DMS79 (cell line): ENCODE results near the gene KCNMA1.

Experiments used
- DNase-seq: peaks from one replicate; lab custom pipeline; 2025; lab: John Stamatoyannopoulos, UW

The KCNMA1 gene

DNA sequence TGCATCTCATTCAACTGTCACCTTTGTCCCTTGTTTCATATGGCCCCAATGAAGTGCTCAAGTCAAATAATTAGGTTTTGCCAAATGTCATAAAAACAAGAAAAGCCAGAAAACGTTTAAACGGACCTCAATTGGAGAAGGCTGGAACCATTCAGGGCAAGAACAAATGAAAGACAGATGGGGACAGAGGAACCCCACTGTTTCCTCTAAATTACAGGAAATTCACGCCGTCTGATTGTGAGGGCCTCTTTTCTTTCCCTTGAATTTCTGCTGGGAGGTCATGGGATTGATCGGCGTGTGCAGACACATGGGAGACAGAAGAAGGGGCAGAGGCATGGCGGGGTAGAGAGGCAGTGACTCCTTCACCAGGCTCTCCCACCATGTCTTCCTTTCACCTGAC lies 656.4 kb downstream of the KCNMA1 start:
- no peak for DNase-seq

DNA sequence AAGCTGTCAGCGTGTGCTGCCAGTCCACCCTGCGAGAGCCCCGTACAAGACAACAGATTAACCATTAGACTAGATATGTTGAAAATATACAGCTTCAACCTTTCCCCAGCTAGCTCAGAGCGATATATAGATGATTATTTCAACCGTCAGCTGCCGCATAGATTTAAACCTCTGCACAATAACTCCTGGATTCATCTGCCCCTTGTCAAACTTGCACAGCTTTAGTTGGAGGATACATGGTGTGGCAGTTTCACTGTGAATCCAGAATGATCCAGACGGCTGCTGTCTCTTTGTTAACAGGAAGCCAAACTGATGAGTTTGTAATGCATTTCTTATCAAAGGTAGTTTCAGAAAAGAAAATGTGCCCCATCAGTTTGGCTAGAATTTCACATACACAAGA lies 659.7 kb downstream of the KCNMA1 start:
- DNase-seq: no peak

- DNase-seq: no peak
Observed at GRCh38 chr10:76977046-76977445, 660.6 kb downstream of the KCNMA1 start.

DNA sequence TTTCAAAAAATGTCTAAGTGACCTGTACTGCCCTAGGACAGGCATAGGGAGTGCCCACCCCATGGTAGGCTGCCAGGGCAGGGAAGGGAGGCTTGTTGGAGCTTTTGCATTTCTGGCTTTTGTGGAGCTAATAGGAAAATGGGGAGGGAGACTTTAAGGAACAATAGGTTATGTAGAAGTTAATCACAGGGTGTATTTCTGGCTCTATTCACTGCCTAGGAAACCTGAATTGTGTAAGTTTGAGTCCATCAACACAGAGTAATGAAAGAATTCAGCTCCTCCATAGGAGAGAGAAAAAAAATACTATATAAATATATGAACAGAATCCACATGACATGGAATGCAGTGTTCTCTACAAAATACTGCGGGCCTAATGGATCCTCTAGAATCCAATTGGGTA lies 661.5 kb downstream of the KCNMA1 start:
- no peak for DNase-seq

- no peak for DNase-seq
Observed at GRCh38 chr10:76975126-76975525, 662.5 kb downstream of the KCNMA1 start.

GRCh38 chr10:76974017-76974691 lies 663.5 kb downstream of the KCNMA1 start:
- no peak for DNase-seq

- DNase-seq: no peak
Observed at GRCh38 chr10:76973091-76974016, 664.3 kb downstream of the KCNMA1 start.

- DNase-seq: no peak
Observed at GRCh38 chr10:76972541-76972940, 665.1 kb downstream of the KCNMA1 start.

- no peak for DNase-seq
Observed at GRCh38 chr10:76971547-76972170, 665.9 kb downstream of the KCNMA1 start.

DNA sequence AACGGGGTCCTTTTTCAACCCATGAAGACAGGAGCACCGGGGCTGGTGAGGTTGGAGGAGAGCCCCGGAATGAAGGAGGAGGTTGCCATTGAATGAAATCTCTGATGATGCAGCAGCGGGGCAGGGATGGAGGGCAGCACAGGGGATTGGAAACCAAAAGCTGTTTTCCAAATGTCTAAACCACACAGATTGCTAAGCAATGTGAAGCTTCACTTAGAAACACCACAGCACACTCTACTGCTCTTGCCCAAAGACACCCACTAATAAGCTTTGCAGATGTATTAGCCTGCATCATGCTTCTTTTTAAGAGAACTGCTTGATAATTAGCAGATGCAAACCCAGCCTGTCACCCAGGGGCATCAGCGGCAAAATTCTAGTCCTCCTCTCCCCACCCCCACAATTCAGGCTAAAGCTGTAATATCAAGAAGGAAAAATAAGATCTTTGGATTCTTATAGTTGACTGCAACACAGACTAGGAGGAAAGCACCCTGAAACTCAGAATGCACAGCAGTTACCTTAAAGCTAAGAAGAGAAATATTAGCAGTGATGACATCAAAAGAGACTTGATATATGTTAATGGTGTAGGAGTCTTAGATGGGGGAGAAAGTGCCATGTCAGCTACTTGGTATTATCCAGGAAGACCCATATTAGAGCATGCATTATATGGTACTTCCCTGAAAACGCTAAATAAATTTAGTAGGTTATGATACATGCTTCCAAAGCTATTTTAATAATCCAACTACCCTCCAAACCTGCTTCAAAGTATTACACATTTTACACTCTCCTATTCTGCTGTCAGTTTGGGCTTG lies 666.7 kb downstream of the KCNMA1 start:
- no peak for DNase-seq

DNA sequence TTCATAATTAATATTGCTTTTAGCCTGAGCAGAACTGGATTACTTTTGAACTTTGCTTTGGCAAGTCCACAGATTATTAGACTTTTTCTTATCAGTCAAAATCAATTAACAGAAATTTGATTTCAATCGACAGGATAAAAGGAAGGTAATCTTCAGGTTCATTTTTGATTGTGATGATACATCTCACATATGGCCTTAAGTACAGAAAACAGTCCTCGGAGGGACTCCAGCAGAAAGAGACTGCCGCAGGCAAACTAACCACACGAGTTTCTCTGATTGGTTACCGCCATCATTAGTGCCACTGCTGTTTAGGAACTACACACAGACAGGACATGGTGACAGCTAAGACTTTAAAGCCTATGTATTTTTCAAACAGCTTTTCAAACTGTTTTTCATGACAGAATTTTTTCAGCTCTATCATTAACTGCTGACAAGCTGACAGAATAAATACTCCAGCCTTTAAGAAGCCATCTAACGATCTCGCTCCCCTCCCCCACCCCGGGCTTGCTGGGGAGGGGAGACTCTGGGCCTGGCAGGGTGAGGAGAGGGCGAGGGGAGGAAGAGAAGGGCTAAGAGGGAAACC lies 668.2 kb downstream of the KCNMA1 start:
- no peak for DNase-seq

- DNase-seq: no peak
Observed at GRCh38 chr10:76968483-76968882, 669.1 kb downstream of the KCNMA1 start.

DNA sequence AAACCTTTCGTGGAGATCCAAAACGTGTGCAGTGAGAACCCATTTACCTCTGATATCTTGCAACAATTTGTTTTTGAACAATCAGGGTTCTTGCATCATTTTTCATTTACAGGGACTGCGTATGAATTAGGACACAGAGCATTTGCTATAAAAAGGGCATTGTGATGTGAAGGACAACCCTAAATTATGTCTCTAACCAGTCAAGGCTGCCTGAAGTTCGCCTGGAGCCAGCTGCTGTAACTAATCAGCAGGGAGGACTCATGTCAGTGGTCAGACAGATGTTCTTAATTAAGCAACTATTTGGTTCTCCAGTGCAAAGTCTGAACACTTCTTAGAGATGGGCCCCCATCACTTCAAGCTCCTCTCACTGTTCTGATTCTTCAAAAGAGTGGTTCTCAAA lies 674.8 kb downstream of the KCNMA1 start:
- no peak for DNase-seq

DNA sequence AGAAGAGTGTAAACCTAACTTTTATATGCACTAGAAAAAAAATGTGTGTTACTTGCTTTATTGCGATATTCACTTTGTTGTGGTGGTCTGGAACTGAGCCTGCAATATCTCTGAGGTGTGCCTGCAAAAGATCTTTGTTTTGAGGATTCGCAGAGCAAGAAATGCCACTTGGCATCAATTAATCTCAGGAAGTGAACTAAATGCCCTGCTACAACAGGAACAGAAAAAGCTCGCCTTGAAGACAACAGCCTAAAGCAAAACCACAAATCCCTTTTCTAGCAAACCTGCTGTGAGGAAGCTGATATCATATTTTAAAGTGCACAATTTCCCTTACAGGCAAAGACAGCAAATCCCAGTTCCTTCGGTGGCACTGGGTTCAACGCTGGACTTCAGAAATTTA lies 675.8 kb downstream of the KCNMA1 start:
- DNase-seq: no peak

- DNase-seq: no peak
Observed at GRCh38 chr10:76959111-76959510, 678.5 kb downstream of the KCNMA1 start.

DNA sequence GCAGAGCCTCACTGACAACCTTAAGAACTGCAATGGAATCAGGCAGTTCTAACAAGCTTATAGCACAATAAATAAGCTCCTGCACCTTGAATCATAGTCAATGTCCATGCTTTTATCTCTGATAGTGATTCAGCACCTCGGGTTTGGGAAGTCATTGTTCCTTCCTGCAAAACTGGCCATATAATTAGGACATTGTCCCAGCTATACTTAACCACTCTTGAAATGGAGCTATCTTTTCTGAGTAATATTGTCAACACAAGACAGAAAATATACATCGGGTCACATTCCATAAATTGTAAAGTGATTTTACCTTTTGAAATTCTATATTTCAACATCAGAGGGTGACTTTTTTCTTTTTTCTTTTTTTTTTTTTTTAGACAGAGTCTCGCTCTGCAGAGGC lies 682.8 kb downstream of the KCNMA1 start:
- no peak for DNase-seq

- no peak for DNase-seq
Observed at GRCh38 chr10:76950354-76950753, 687.3 kb downstream of the KCNMA1 start.

- no peak for DNase-seq
Observed at GRCh38 chr10:76946270-76946669, 691.3 kb downstream of the KCNMA1 start.

DNA sequence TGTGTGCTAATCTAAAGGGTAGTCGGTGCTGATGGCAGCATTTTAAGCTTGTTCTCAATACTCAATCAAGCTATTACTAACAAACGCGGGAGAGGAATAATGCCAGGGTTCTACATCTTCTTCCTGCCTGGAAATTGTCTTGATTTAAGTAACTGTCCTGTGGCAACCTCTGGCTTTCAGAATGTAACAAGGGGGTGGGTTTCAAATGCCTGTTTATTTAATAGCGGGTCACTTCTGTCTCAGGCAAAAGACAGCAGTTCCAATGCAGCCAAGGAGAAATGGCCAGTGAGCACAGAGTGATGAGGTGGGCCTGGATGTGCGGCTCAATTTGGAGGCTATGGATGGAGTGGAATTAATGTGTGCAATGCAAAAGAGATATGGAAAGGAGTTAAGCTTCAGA lies 692.4 kb downstream of the KCNMA1 start:
- DNase-seq: no peak

DNA sequence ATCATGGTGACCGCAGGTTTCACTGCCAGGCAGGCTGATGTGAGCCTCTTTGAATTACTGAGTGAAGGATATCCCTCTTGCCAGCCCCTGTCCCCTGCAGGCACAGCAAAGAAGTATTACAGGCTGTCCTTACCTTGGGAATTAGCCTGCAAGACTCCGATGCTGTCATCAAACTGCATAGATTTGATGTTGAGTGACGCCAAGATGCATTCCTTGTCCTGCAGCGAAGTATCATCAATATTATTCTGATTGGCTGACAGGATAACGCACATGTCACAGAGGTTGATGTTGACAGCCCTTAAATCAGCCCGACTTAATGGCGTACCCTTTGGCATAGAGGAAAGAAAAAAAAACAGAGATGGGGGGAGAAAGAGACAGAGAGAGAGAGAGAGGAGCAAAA lies 693.0 kb downstream of the KCNMA1 start:
- DNase-seq: no peak

GRCh38 chr10:76942628-76943416 lies 694.8 kb downstream of the KCNMA1 start:
- no peak for DNase-seq
